BJ (cell line): ENCODE results near the gene S100A7A. TPM values are rescaled to one million over a fixed set of nuclear protein-coding genes. Genes with fewer than 3 reads are reported as not detected.

ENCODE experiments used
- CTCF ChIA-PET: fragments of 350-600 bp; formaldehyde crosslinking; extraction: SDS; loops from one replicate; lab custom pipeline; 2021; ENCODE audit warnings: antibody characterized with exemption, inconsistent platforms; lab: Yijun Ruan, JAX
- POLR2A ChIA-PET: fragments of 300-600 bp; sonication (Branson Sonifier 250); formaldehyde crosslinking; extraction: SDS; loops from one replicate; lab custom pipeline; 2021; ENCODE audit warnings: antibody characterized with exemption; lab: Charles Lee
- DNase-seq: peaks from one replicate; pipeline ENCODE4 v3.0.0-alpha.2; 2011; ENCODE audit warnings: low read depth
- H3K27me3 ChIP-seq: 2 replicates; pipeline ENCODE4 v1.6.0; 2011; ENCODE audit warnings: low read length; ENCODE audit not compliant: control insufficient read depth, insufficient read depth
- H3K36me3 ChIP-seq: 2 replicates; pipeline ENCODE4 v1.5.1; 2011; ENCODE audit warnings: low read length; ENCODE audit not compliant: control insufficient read depth, insufficient read depth
- H3K4me3 ChIP-seq: 2 replicates; pipeline ENCODE4 v1.5.1; 2011; ENCODE audit warnings: low read depth, mild to moderate bottlenecking, control low read depth, low read length
- CTCF ChIP-seq: IDR thresholded peaks from 2 replicates; pipeline ENCODE4 v1.5.1; 2011; ENCODE audit warnings: low read depth, mild to moderate bottlenecking, control low read depth, inconsistent platforms, low read length, moderate library complexity; ENCODE audit not compliant: insufficient read depth
- polyA minus RNA-seq: library from RNA; depleted of rRNA, polyadenylated mRNA; stranded (reverse); fragments of >200 nt; gene quantifications from 2 replicates; pipeline ENCODE4 v1.2.3, GENCODE V29; 2011; rRNA and poly(A)+ RNA removed
- polyA plus RNA-seq: library from polyadenylated mRNA; depleted of rRNA; stranded (reverse); fragments of >200 nt; gene quantifications from 2 replicates; pipeline ENCODE4 v1.2.3, GENCODE V29; 2011; rRNA removed

S100A7A gene
- polyA plus RNA-seq: not detected in 2 replicates
- polyA minus RNA-seq: not detected in 2 replicates

GRCh38 chr1:153415850-153416570 lies at the start of gene S100A7A:
TSS of gene S100A7A (plus strand) at chr1:153416520. CDS start at chr1:153418083, 1,563 bp downstream.
- ChIA-PET CTCF (no interaction called here), POLR2A (no interaction called here)
- no peaks in the 10 kb centered on the region for H3K36me3 ChIP-seq
- no peak for DNase-seq
- no peak within 1 kb of the TSS for H3K4me3 ChIP-seq
- no peak for TF ChIP-seq CTCF
- no peaks in the 10 kb centered on the region for H3K27me3 ChIP-seq

- ChIA-PET POLR2A (no interaction called here), CTCF (interaction anchor here (1.7 kb wide), 1 partner anchor 12 kb away, joined by 4 read pairs; no protein-coding TSS in a partner anchor)
- no peak for DNase-seq
- Histone ChIP-seq H3K4me3 (no peak overlapping the region), H3K36me3 (no peaks in the 10 kb centered on the region), H3K27me3 (peaks cover 6% of the 10 kb centered on the region)
- no peak for TF ChIP-seq CTCF
Observed at GRCh38 chr1:153367090-153367489, 49.2 kb upstream of the S100A7A start.

DNA sequence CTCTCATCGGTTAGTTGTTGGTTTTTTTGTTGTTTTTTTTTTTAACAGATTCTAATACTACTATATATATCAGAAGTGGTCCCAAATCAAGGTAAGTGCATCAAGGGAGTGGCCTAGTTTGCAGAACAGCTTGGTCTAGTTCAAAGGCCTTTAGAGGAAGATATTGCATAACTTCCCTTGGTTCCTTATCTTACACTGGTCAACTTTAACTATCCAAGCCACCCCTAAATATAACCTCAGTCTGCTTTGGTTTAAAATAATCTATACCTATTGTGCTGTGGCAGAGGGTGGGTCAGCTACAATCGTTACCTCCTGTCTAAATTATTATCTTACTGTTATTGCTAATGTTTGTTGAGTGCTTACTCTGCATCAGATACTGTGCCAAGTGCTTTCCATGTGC lies 47.8 kb upstream of the S100A7A start:
- H3K27me3 ChIP-seq: peaks cover 3% of the 10 kb centered on the region
- H3K4me3 ChIP-seq: no peak overlapping the region
- CTCF ChIA-PET: no interaction called here
- no peak for TF ChIP-seq CTCF
- no peaks in the 10 kb centered on the region for H3K36me3 ChIP-seq
- no peak for DNase-seq
- POLR2A ChIA-PET: no interaction called here

GRCh38 chr1:153370146-153370545 lies 46.2 kb upstream of the S100A7A start:
- H3K27me3 ChIP-seq: peaks cover 9% of the 10 kb centered on the region
- ChIA-PET POLR2A (no interaction called here), CTCF (no interaction called here)
- no peak for TF ChIP-seq CTCF
- H3K4me3 ChIP-seq: no peak overlapping the region
- no peak for DNase-seq
- H3K36me3 ChIP-seq: no peaks in the 10 kb centered on the region

DNA sequence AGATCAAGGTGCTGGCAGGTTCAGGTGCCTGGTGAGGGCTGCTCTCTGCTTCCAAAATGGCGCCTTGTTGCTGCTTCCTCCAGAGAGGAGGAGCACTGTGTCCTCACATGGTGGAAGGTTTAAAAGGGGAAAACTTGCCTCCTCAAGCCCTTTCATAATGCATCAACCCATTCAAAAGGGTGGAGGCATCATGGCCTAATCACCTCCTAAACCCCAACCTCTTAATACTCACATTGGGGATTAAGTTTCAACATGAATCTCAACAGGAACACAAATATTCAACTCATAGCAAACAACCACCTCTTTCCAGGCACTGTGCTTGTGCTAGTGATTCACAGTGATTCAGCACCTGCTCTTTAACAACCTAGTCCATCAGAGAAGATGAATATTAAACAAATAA lies 45.1 kb upstream of the S100A7A start:
- DNase-seq: no peak
- TF ChIP-seq CTCF: no peak
- POLR2A ChIA-PET: no interaction called here

More for the DNA sequence above, 45.1 kb upstream of the S100A7A start:
- CTCF ChIA-PET: no interaction called here
- no peak overlapping the region for H3K4me3 ChIP-seq
- H3K27me3 ChIP-seq: peaks cover 8% of the 10 kb centered on the region
- no peaks in the 10 kb centered on the region for H3K36me3 ChIP-seq
